EL (cell line): ENCODE results near the gene UBAC2.
A peak's percentile ranks its signal among the peaks of the same experiment; 100 is the strongest.

Experiments used
- DNase-seq: peaks from one replicate; pipeline ENCODE4 v3.0.0-alpha.2; 2016

The UBAC2 gene

DNA sequence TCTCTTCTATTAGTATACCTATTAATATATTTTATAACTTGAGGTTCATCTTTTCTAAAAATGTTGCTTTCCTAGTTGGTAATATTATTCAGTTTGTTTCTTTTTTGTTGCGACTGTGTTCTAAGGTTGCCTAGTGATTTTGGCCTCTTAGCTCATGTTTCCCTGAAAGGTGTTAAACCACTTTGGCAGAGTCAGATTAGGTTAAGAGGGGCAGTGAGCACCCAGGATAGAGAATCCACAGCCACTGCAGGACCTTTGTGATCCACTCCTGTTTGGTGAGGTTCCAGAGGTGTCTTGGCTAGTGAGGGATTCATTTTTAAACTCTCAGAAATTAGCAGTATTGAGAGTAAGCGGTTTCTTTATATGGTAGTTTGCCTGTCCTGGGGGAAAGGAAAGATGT is 72.5 kb downstream of the UBAC2 start:
- DNase-seq, result no peak

DNA sequence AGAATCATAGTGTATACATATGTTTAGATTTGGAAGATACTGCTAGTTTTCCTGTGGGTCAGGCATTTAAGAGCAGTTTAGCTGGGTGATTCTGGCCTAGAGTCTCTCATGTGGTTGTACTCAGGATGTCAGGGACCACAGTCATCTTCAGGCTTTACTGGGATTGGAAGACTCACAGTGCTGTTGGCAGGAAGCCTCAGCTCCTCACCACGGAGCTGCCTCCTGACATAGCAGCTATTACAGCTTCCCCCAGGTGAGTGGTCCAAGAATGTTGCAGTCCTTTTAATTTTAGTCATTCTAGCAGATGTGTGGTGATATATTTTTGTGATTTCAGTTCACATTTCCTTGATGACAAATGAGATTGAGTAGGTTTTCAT is 74.4 kb downstream of the UBAC2 start:
- DNase-seq, result peak; percentile 57

GRCh38 chr13:99276706-99277105 is 76.1 kb downstream of the UBAC2 start:
- DNase-seq, result no peak

DNA sequence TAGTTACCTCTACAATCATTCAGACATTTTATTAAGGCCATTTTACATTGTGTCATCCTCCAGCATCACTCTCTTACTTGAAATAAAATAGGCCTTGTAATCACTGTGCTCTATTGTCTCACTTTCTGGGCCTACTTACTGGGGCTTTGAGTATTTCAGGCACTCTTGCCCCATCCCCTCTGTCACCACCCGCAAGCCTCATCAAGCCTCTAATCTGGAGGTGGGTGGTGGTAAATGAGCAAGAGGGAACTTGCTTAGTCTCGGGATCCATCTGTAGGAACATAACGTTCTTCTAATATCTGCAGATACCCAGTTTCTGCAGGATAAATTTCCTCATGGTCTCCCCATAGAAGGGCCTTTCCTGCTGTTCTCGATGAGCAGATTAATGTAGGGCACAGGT is 77.0 kb downstream of the UBAC2 start:
- no peak for DNase-seq

DNA sequence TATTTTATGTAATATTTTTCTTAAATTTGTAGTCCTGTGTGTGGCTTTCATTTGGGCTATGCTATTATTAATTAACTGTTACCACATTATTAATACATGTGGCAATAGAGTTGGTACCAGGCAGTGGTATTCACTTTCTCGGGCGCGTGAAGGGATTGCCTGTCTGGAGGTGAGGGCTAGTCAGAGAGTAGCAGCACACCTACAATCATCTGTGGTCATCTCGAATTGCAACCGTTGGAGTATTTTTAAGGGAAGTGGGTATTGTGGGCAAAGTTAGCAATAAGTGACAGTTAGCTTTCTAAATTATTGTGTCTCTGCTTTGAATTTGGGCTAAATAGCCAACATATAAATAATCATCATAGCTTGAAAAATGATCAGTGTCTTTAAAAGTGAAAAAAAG is 77.5 kb downstream of the UBAC2 start:
- no peak for DNase-seq

DNA sequence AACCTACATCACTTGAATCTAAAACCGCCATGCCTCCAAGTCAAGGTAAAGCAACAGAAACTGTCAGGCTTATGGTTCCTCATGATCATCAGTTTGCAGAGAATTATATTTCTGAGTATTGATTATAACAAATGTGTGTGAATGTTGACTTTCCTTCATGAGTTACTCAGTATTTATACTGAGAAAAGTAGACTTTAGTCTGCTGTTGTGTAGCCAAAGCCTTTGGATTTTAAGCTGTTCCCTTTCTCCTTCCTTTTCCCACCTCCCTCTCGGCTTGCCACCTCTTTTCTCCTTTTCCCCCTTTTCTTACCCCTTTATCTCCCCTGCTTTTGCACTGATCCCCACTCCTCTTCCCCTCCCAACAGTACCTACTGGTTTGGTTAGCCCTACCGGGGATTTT is 78.2 kb downstream of the UBAC2 start:
- no peak for DNase-seq

- no peak for DNase-seq
Measured at GRCh38 chr13:99279637-99280036, 79.0 kb downstream of the UBAC2 start.

GRCh38 chr13:99280166-99280565 is 79.5 kb downstream of the UBAC2 start:
- no peak for DNase-seq

DNA sequence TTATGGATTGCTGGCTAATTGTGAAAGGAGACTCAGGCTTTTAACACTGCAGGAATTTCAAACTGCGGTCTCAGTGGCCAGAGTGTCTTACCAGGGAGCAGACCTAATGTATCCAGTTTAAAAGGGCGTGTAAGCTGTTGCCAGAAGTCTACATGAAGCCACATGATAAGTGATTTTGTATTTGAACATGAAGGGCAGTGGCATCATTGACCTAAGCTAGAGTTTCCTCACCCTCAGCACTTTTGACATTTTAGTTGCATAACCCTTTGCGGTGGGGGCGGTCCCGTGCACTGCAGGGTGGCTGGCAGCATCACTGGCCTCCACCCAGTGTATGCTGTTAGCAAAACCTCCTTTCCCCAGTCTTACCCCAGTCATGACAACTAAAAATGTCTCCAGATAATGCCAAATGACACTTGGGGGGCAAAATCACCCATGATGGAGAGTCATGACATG is 81.2 kb downstream of the UBAC2 start:
- DNase-seq, result no peak

- no peak for DNase-seq
Measured at GRCh38 chr13:99282264-99283231, 81.9 kb downstream of the UBAC2 start.

DNA sequence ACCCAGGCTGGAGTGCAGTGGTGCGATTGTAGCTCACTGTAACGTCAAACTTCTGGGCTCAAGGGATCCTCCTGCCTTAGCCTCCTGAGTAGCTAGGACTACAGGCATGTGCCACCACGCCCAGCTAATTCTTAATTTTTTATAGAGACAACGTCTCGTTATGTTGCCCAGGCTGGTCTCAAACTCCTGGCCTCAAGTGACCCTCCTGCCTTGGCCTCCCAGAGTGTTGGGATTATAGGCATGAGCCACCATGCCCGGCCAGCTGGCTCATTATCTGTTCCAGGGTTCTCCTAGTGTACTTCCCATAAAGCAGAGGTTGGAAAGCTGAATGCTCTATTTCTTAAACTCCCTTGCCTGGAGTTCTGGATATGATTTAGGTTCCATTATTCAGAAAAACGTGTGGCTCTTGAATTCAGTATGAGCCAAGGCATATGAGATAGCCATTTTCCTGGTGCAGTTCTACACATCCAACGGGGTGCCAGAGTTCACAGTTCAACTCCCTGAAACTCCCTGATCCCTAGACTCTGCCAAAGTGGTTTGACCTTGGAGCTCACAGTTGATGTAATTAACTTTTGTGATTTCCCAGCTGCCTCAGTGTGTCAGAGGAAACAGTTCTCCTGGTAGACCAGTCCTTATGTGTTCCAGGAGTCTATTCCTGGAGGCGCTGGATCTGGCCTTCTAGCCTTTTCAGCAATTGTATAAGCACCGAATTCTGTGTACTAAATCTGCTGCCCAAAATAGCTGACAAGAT is 85.0 kb downstream of the UBAC2 start:
- DNase-seq, result no peak

- DNase-seq, result no peak
Measured at GRCh38 chr13:99287551-99287950, 86.9 kb downstream of the UBAC2 start.

- no peak for DNase-seq
Measured at GRCh38 chr13:99288089-99288488, 87.4 kb downstream of the UBAC2 start.

GRCh38 chr13:99289271-99289670 is 88.6 kb downstream of the UBAC2 start:
- no peak for DNase-seq

GRCh38 chr13:99289674-99290337 is 89.2 kb downstream of the UBAC2 start:
- DNase-seq, result no peak

DNA sequence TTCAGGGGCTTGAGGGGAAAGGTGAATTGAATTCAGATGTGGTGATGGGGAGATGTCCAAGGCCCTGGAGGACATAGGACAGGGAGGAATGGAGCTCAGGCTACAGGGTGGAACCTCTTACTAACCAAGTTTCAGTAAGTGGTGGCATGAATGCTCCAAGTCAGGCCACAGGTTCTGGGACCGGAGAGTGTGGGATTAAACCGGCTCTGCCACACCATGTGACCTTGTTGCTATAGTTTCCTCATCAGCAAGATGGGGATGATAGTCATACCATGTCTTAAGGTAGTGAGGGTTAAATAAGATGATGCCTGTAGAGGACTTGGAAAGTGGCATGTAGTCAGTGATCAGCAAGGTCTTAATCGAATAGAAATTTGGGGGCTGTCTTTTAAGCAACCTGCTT is 90.2 kb downstream of the UBAC2 start:
- no peak for DNase-seq

DNA sequence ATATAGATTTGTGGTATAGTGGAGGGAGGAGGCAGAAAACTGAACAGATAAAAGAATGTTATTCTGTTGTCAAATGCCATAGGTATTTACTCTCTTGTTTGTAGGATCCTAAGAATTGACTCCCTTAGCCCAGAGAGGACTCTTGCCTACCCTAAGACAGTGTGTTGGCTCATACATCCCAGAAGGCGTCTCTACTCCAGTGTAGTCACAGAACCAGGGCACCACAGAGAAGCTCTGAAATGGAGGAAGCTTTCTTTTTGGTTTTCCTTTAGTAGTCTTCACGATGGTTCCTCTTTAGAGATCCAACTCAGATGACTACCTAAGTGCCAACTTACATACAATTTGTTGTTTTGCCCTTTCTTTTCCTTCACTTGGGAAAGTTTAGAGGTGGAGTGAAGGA is 92.5 kb downstream of the UBAC2 start:
- no peak for DNase-seq

- DNase-seq, result no peak
Measured at GRCh38 chr13:99294198-99294597, 93.5 kb downstream of the UBAC2 start.

- DNase-seq, result no peak
Measured at GRCh38 chr13:99294958-99295357, 94.3 kb downstream of the UBAC2 start.

DNA sequence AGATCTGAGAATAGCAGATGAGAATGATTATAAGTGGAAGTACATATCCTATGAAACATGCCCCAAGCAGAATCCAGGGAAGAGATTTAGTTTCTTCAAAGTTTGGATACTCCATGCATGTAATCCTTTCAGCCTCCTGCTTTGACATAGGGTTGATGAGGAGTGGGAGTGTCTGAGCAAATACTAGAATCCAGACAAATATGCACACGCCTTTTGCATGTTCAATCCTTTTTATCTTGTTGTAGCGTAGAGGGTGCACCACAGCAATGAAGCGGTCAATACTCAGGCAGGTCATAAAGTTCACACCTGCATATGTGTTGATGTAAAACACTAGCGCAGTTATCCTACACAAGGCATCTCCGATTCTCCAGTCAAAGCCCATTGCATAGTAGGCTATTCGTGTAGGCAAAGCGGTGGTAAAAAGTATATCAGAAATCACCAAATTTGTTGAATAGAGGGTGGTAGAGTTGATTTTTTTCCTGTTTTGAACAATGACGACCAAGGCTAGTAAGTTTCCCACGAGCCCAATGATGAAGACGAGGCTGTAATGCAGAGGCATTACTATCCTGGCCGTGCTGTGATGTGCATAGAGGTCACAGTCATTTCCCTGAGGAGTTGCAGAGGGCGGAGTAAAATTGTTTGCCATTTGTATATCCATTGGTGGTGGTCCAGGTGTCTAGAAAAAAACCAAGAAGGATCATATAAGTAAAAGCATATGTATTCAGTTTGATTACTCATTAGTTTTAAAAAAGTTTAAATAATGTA is 95.0 kb downstream of the UBAC2 start:
- DNase-seq, result no peak

DNA sequence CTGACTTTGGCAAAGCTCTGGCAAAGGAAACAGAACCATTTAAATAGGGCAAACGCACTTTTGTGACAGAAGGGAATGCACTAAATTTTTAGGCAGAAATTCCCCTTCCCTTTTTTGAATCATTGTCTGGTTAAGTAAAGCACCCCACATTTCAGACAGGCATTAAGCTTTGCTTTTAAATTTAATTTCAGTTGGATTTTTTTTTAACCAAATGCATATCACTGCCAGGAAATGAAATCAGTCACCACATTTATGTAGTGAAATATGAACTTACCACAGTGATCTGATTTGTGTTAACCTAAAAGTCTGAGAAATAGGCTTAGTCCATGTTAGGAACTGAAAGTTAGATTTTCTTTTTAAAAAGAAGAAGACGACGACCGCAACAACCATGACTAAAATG is 95.7 kb downstream of the UBAC2 start:
- no peak for DNase-seq

- no peak for DNase-seq
Measured at GRCh38 chr13:99297331-99297730, 96.7 kb downstream of the UBAC2 start.

DNA sequence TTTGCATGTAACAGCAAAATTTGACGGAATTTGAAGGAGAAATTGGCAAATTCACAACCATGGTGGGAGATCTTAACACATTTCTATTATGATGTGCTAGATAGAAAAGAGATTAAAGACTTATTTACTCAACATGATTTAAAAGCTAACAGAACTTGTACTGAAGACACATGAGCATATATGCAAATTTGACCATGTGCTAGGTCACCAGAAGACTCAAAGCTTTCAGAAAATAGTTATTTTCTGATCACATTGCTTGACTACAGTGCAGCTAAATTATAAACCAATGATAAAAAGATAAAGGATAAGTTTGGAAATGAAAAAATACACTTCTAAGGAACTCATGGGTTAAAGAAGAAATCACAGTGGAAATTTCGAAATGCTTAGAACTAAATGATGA is 97.4 kb downstream of the UBAC2 start:
- DNase-seq, result no peak
